ENCODE data around the gene NISCH. TPM values are rescaled to one million over a fixed set of nuclear protein-coding genes. Genes with fewer than 3 reads are reported as not detected.

Gene NISCH
- 38.0 TPM for total RNA-seq

DNA sequence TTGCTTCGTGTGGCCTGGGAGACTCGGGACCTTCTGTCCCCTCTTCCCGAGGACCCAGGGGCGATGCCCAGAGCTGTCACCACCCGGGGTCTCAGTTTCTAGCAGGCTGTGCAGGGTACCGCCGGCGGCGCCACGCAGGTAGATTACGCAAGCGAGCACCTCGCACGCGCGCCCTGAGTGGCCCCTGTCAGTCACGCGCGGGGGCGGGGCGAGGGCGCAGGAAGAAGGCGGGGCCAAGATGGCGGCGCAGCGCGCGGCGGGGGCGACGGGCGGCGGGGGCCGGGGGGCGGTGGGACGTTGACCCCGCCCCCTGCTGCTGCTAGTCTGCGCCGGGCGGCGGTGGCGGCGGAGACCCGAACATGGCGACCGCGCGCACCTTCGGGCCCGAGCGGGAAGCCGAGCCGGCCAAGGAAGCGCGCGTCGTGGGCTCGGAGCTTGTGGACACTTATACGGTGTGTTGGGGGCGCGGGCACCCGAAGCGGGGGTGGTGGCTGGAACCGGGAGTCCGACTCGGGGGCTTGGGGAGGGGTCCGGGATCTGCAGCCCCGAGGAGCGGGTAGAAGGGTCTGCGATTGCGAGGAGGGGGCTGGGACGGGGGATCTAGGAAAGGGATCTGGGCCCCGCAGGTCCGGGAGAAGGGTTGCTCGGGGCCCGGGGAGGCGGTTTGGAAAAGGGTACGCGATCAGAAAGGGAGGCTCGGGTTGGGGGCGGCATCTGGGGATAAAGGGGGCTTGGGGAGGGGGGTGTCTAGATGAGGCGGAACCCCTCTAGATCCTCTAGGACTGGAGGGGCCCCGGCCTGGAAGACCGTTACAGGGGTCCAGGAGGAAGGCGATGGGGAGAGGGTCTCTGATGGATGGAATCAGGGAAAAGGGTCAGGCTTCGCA is at the start of gene NISCH:
Gene NISCH (plus strand): TSS at position 322 of the 886 bp plus-strand sequence. CDS start 38 bp downstream, at position 360.
- ATAC-seq = peak; percentile 81

GRCh38 chr3:52406231-52406661 is 49.2 kb upstream of the NISCH start:
- ATAC-seq = peak; percentile 66

DNA sequence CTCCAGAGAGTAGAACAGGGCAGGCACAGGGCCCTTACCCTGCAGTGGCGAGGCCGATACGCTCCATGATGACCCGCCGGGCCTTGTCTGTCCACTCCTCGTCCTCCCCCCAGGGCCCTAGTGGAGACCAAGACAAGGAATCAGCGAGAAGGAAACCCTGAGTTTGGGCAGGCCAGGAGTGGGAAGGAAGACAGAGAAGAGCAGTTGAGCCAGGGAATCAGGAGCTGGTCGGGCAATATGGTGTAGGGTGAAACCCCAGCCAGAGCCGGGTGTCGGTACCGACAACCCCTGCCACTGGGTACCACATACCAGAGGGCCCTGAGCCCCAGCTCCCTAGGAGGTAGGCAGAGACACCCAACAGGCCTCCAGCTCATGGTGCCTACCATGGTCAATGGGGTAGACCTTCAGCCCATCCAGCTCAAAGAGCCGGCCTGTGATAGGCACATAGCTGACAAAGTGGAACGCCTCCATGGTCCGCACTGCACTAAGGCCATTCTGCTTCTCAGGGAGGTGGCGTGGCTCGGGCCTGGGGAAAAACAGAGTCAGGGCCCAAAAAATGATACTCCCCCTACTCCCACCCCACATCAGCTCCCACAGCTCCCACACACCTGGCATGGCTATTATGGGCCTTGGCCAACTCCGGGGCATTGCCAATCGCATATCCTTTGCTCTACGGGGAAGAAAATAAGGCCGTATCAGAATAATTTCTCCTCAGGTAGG is 48.5 kb upstream of the NISCH start:
- ATAC-seq = no peak

DNA sequence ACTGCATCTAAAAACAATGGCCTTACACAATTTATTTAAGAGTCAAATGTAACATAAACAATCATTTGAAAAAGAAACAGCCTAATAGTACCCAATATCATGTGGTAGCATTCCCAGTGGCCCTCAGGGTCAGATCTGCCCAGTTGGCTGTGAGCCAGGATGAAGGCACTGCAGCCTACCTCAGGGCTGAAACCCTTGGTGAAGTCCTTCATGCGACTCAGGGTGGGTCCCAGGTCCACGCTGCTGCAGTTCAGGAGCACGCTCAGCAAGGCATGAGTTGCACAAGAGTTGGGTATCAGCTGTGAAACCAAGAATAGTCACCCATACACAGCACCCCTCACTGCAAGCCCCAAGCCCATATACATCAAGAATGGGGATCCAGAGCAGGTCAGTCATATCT is 47.6 kb upstream of the NISCH start:
- no peak for ATAC-seq

GRCh38 chr3:52408466-52408865 is 46.9 kb upstream of the NISCH start:
- no peak for ATAC-seq

GRCh38 chr3:52415800-52416199 is 39.6 kb upstream of the NISCH start:
- ATAC-seq = peak; percentile 58

DNA sequence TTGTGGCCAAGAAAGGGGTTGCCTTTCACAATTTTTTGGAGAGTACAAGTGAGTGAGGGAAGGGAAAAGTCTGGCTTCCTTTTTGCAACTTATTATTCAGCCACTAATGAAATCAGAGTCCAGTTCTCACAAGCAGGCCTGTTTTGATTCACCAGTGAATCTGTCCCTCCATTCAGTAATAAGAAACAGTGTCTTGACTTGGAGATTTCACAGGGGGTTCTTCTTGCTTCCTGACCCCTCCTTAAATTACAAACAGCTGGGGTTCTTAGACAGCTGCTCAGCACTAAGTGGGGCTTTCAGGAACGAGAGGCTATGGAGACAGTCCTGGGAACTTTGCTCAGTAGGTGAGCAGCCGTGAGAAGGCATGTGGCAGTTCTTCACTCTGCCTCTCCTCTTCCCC is 35.0 kb upstream of the NISCH start:
- ATAC-seq = no peak

DNA sequence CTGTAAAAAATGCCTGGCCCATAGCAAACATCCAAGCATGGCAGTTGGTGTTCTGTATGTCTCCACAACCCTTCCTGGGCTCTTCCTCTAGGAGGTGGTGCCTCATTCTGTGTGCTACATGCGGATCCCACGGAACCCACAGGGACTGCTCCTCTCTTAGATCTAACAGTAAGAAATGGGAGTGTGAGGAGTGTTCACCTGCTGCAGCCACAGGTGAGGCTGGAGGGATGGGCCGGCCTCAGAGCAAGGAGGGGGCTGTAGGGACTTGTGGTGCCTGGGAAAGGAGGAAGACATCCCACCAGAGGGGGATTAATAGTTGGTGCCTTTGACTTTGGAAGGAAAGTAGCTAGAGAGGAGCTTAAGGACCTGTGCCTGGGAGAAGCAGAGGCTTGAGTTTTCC is 32.7 kb upstream of the NISCH start:
- ATAC-seq = no peak

GRCh38 chr3:52423173-52423572 is 32.2 kb upstream of the NISCH start:
- peak; percentile 46 for ATAC-seq

DNA sequence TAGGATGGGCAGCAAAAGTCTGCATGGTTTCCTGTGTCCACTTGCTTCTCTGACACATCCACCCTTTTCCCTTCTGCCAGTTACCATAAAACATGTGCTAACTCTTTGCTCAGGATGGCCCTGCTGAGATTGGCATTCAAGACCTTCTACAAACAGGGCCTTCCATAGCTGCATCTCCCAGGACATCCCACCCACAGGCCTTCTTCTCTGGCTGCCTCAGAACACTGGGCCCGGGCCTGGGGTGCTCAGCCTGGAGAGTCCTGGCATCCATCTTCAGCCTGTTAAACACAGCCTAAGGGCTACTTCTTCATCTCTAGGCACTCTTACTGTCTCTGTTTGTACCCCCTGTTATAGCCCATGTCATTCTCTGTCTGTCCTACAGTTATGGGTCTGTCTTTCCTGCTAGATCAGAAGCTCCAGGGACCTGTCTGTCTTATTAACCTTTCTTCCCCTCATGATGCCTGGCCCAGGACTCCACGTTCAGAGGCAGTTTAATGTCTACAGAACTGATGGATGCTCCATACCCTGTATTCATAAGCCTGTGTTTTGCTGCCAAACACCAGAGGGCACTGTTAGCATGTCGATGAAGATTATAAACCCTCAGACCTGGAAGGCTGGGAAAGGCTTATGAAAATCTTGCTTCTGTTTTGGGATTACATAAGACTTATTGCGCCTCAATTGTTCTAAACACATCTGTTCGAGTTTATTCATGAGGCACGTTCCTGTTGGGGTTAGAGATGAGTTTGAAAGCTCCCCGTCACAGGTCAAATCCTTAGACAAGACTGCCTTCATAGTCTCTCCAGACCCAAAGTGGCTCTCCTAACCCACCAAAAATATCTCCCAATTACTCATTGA is 27.0 kb upstream of the NISCH start:
- ATAC-seq = peak; percentile 81

- ATAC-seq = no peak
Observed at GRCh38 chr3:52429031-52429430, 26.4 kb upstream of the NISCH start.

- ATAC-seq = no peak
Observed at GRCh38 chr3:52429779-52430415, 25.5 kb upstream of the NISCH start.

- no peak for ATAC-seq
Observed at GRCh38 chr3:52430416-52430810, 25.0 kb upstream of the NISCH start.

- no peak for ATAC-seq
Observed at GRCh38 chr3:52431459-52432223, 23.8 kb upstream of the NISCH start.

- ATAC-seq = no peak
Observed at GRCh38 chr3:52432225-52432624, 23.2 kb upstream of the NISCH start.

DNA sequence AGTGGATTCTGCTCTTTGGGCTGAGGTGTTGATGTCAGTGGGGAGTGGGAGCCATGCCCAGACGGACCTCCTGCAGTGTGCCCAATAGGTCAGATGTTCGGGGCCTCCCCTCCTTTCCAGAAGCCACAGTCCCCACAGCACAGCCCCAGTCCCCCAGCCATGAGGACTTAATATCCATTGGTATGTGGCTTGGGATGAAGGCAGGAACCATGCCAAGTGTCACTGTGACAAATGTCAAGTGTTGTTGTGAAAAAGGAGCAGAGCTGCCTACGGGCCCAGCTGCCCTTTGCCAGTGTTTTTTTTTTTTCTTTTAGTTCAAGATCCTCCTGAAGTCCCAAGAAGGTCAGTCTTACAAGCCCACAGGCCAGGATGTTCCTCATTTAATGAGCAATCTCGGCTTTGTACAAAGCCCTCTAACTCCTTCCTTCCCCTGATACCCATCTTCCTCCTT is 22.7 kb upstream of the NISCH start:
- no peak for ATAC-seq

- no peak for ATAC-seq
Observed at GRCh38 chr3:52433328-52433995, 21.9 kb upstream of the NISCH start.

DNA sequence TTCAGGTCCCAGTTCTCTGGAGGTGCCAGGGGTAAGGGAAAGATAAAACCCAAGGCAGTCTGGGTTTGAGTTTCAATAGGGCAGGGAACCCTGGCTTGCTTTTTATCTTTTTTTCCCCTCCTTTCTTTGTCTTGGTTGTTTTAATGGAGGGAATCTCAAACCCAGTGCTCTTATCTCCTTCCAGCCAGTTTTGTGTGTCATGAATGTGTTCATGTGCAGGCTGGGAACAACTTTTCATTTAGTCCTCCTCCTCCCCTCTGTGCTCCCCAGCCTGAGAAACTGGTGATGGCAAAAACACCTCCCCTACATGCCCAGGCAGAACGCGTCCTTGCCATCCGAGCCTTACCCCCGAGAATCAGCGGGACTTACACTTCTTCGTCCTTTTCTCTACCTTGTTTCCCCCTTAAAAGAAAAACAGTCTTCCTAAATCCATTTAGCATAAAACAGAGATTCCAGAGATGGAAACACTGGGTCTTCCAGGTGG is 21.4 kb upstream of the NISCH start:
- ATAC-seq = no peak

DNA sequence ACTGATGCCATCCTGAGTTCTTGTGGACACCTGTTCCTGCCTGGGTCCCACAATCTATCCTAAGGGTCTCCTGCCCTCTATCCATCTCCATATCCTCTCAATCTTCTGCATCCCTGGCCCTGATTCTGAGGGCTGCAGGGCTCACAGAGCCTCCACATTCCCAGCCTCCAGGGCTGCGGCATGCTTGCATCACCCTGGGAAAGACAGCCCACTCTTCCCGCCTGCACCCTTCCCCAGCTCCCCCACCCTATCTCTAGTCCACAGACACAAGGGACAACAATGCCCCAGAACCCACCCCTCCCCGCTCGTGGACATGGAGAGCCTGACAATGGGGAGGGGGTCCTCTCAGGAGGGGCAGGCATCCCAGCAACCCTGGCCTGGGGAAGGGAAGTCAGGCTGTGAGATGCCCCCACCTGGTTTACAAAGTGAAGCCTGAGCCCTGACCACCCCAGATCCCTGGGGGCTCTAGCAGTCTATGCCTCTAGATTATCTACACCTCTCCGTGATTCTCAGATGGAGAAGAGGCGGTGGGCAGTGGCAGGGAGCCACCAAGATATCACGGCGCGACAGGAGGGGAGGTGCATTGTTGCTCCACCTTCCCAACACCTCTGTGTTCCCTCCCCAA is 20.8 kb upstream of the NISCH start:
- ATAC-seq = no peak

Data from esophagus mucosa (tissue), 1 donor.